Adipose tissue (tissue), 3 donors: Measurements from ENCODE around the gene CRYGN. TPM values are rescaled to one million over a fixed set of nuclear protein-coding genes. Genes with fewer than 3 reads are reported as not detected.

ENCODE experiments used
- H3K27ac ChIP-seq: one replicate; pipeline ENCODE4 v1.5.1; 2013; ENCODE audit warnings: low read depth, low read length
- WGBS, 3 donors: extraction: QIAGEN DNeasy Blood & Tissue Kit; methylation state at CpG; one replicate each; pipeline ENCODE4 v1.1.7; 2013; 5-methylcytosine and 5-hydroxymethylcytosine counted together
- polyA plus RNA-seq, 3 donors: library from polyadenylated mRNA; stranded (reverse); fragments of 200-250 nt; gene quantifications; one replicate each; pipeline ENCODE4 v1.2.3, GENCODE V29; 2013
- donor health status: healthy with polysubstance abuse.
- donor health status: Bipolar disorder and iron deficiency.
- donor health status: healthy.

The CRYGN gene, protein sequence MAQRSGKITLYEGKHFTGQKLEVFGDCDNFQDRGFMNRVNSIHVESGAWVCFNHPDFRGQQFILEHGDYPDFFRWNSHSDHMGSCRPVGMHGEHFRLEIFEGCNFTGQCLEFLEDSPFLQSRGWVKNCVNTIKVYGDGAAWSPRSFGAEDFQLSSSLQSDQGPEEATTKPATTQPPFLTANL
- under 1 TPM in 2 of 3 donors, not detected in 1; 0.34 to 0.68 TPM for polyA plus RNA-seq

DNA sequence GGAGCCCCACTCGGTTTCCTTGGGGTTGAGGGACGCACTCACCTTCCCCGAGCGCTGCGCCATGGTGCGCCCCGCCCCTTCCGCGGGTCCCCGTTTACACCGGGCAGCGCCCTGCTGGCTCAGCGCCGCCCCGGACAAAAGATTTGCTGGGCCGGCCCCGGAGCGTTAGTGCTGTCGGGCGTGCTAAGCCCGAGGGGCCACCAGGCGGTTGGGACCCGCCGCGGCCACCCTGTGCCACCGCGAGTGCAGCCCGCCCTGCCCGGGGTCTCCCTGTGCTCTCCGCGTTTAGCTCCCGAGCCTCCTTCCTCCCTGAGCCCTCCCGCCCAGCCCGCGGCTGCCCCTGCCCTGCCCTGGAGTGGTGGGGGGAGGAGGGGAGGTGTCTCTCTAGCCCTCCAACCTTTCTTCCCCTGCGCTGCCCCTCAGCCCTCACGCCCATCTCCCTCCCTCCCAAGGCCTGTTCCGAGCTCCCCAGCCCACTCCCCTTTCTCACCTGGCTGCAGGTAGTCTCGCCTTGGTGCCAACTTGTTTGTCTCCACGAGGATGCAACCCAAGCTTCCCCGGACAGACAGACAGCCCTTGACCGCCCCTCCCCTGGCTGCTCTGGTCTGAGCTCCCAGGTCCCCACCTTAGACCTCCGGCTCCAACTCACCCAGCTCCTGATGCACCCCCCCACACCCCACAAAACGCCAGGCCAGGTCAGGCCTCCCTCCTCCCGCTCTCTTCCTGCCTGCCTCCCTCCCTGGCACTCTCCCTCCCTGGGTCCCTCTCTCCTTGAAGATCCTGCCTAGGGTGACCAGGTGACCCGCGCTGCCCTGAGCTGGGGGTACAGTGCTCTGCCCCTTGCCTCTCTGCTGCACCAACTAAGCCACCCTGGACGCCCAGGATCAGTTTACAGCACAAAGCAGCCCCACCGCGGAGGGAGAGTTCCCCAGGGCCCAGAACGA is at the start of gene CRYGN:
CRYGN (minus strand) TSS at position 287 of the 944 bp plus-strand sequence; CDS start at position 63, 224 bp downstream.
- 20 to 24% (median 24%) methylated on average over 37 to 49 of the region's 51 CpGs for WGBS, 3 donors
- H3K27ac ChIP-seq: no peak within 1 kb of the TSS

DNA sequence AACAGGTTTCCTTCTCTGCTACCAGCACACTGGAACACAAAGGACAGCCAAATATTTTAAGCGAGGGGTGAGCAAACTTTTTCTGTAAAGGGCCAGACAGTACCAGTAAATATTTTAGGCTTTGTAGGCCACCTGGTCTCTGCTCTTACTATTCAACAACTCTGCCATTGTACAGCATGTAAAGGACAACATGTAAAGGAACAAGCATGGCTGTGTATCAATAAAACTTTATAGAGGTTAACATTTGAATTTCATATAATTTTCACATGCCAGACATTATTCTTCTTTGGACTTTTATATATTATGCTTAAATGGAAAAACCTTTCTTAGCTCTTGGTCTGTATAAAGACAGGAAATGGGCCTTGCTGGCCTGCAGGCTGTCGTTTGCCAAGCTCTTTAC is 49.6 kb upstream of the CRYGN start:
- 78 to 79% (median 78%) methylated on average over 2 of the region's 2 CpGs for WGBS, 3 donors
- H3K27ac ChIP-seq: no peak overlapping the region

DNA sequence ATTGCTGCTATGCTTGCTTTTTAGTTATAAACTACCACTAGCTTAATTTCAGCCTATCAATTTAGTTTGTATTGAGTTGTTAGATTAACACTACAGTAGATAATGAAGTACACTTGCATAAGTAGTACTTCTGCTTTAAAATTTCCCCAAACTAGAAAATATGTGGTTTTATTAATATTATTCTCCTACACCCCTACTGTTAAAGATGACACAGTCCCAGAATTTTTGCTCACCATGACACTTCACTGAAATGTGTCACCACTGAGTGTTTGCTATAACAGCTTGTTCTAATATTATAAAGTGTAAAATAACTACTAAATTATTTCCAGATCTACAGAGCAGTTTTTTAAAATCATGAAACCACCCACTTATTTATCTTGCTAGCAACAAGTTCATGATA is 48.2 kb upstream of the CRYGN start:
- H3K27ac ChIP-seq: no peak overlapping the region

DNA sequence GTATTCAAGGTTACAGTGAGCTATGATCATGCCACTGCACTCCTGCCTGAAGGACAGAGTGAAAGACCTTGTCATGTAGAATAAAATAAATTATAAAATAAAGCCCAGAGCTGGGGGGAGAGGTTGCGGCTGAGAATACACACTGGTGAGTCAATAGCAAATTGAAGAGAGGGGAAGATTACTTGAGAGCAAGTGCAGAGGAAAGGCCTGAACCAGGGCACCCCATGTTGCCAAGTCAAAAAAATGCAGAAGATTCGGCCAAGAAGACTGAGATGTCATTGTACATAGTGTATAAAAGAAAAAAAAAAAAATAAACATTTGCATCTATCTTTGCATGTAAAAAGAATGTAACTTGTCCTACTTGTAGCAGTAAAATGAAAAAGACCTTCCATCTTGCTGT is 47.3 kb upstream of the CRYGN start:
- H3K27ac ChIP-seq: no peak overlapping the region
- 80 to 90% (median 84%) methylated on average over 2 of the region's 2 CpGs for WGBS, 3 donors

DNA sequence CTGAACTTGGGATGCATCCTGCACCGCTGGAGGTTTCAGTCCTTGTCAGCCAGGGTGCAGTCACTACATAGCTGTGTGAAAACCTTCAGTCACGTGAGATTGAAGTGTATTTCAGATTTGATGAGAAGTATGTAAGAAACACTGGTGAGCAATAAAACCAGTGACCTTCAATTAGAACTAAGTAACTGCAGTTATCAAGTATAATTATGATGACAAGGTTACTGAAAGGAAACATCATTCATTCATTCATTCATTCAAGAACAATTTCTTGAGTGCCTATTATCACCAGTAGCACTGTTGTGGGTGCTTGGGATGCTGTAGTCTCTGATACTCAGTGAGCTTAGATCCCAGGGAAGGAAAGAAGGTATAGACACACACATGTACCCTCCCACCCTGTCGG is 46.1 kb upstream of the CRYGN start:
- 94 to 98% (median 97%) methylated on average over 3 of the region's 3 CpGs for WGBS, 3 donors
- no peak overlapping the region for H3K27ac ChIP-seq

DNA sequence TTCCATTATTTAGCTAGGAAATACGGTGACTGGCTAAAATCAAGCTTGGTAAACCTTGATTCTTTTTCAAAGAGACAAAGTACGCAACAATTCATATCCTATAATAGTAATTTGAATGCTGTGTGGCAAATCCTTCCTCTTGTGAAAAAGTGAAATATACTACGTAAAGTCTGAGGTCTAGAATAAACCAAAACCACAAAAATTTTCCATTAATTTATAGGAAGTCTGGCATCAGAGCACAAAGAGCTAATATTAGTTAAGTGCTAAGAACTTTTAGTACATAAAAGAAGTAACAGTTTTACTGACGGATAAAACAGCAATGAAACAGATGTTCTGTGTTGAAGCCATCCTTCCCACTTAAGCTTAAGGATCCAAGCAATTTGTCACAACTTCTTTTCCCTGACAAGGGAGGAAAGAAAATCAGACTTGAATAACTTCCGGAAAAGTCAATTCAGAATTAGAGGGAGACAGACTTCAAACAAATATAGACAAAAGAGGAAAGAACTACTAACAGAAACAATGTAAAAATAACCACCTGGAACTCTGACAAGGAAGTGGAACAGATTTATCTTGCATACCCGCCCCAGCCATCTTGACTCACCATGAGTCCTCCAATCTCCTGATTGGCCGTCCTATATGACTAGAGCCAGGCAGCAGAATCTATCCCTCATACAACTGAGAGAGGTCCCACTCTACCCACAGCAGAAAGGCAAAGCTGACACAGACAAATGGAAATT is 45.2 kb upstream of the CRYGN start:
- WGBS, 3 donors: 54 to 64% (median 59%) methylated on average over 7 of the region's 7 CpGs
- no peak overlapping the region for H3K27ac ChIP-seq

DNA sequence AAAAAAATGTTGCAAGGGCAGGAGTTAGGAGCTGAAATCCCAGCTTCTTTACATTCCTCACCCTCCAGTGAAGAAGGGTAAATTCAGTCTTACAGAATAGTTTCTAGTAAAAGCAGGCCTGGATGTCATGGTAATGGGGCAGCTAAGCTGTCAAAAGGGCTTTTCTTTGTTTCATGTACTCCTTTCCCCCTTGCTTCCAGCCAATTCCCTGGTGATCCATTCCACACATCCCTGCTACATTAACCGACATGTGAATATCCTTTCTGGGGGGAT is 43.7 kb upstream of the CRYGN start:
- 85 to 88% (median 86%) methylated on average over 1 of the region's 1 CpG for whole genome bisulfite sequencing, 3 donors
- no peak overlapping the region for H3K27ac ChIP-seq

DNA sequence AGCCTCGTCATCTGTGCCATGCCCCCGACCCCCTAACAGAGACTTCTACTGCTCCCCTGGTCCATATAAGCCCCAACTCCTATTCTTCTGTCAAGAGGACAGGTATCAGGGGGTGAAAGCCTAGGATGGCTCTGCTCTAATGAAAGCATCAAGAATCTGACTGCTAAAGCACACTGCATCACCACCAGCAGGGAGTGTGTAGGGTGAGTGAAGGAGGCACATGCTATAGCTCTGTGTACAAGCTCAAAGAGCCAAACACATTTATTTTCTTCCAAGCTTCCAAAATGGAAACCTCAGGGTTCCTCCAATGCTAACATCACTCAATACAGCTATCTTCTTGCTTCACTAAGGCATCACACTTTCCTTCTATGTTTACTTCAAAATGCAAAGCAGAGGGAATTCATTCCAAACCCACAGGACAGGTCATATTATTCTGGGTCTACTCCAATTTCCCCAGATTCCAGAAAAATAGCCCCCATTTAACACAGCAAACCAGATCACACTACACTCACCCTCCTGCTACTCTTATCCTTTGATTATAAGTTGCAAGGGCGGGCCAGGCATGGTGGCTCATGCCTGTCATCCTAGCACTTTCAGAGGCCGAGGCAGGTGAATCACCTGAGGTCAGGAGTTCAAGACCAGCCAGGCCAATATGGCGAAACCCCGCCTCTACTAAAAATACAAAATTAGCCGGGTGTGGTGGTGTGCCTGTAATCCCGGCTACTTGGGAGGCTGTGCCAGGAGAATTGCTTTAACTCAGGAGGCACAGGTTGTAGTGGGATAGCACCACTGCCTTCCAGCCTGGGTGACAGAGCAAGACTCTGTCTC is 43.2 kb upstream of the CRYGN start:
- WGBS, 3 donors: 93 to 97% (median 96%) methylated on average over 8 of the region's 8 CpGs
- no peak overlapping the region for H3K27ac ChIP-seq

DNA sequence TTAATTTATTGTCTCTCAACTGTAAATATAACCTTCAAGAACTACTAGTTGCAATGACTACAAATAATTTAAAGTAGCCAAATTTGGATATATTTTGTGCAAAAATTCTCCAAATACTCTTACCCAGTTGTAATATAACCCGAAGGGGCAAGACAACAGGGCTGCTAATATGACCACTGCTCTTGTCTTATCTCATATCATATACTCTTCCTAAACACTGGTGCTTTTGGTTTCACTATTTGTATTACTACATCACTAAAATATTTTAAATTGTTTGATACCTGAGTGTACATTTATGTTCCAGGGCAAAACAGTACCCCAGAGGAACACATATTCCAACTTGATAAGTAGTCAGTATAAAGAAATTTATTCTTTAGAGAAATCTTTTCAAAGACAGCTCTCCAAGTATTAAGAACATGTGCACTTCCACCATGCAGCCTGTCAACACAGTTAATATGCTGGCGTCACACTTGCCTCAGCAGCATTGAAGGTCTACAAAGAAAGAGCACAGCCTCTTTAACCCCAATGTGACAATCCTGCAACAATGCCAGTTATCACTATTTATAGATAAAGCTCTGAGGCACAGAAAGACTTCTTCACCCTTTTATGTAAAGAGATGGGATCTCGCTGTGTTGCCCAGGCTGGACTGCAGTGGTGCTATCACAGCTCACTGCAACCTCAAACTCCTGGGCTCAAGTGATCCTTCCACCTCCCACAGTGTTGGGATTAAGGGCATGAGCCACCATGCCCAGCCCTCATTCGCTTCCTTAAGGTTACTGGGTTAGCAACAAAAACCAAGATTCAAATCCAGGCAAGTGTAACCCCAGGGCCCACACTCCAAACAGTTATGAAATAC is 41.9 kb upstream of the CRYGN start:
- WGBS, 3 donors: 93 to 95% (median 94%) methylated on average over 4 of the region's 4 CpGs
- no peak overlapping the region for H3K27ac ChIP-seq

DNA sequence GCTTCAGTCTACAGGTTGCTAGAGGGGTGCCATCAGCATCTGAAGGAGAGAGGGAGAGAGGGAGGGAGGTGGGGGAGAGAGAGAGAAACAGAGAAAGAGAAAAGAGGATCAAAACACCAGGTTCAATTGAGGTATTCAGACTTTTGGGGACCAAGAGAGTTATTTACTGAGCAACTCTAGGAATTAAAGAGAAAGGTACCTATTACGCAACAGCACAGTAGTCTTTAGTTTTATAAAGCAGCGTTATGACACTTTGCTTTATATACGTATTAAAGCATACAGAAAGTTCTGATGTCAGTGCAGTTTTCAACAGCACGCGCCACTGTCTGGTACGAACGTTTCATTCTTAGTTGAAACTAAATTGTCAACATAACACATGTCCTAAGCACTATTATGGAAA is 37.9 kb upstream of the CRYGN start:
- H3K27ac ChIP-seq: no peak overlapping the region
- 90 to 93% (median 92%) methylated on average over 7 of the region's 7 CpGs for WGBS, 3 donors

DNA sequence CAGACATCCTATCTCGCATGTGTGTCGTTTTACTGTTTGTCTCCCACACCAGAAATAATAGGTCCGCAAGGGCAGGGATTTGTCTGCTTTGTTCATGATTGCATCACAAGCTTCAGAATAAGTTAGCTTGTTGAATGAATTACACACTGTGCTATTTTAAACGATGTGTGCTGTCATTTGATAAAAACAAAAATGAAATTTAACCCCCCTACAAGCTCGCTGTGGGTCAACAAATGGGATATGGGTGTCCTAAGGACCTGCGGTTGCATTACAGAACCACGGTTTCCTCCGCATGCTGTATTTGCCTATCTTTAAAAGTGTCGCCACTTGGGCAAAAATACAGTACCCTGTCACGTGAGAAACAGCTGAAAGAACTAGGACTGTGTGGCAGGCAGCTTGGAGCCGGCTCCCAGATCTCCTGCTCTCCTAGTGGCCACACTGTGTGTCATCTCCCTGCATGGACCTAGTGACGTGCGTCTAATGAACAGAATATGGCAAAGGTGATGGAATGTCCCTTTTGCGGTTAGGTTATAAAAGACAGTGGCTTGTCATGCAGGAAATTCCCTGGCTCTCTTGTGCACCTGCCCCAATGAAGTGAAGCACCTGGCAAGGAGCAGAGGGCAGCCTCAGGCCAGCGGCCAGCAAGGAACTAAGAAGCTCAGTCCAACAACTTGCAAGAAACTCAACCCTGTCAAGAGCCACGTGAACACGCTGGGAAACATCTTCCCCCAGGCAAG is 32.9 kb upstream of the CRYGN start:
- 72 to 93% (median 78%) methylated on average over 17 of the region's 17 CpGs for WGBS, 3 donors
- no peak overlapping the region for H3K27ac ChIP-seq

DNA sequence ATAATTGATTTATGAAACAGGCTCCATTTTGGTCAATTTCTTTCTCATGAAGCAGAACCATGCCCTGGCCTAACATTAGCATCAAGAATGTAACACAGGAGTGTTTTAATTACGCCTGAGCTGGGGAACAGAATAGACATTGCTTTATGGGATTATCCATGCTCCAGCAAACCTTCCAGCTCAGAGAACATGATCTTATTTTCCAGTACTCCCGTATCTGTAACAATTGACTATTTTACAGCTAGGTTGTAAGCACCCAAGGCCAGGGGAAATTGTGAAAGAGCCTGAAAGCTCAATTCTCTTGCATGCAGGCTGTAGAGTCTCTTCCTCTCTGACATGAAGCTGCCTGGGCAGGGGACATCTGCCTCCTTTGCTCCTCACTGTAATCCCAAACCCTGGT is 30.8 kb upstream of the CRYGN start:
- no peak overlapping the region for H3K27ac ChIP-seq
- WGBS, 3 donors: 70 to 92% (median 73%) methylated on average over 2 of the region's 2 CpGs

DNA sequence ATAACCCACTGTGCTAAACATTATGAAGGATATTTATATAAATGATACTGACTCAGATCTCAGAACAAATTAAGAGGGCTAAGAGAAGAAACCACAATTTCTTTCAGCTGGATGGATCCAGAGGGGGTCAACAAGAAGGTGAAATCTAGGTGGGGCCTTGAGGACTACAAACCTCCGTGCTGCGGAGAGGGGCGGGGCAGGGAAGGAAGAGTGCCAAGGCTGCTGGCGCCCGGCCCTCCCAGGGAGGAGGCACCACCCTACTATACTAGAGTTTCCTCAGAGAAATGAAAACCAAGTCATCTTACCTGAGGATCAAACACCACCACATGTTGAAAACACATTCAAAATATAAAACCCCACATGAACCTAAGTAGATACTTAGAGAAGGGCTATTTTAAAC is 29.3 kb upstream of the CRYGN start:
- H3K27ac ChIP-seq: no peak overlapping the region

DNA sequence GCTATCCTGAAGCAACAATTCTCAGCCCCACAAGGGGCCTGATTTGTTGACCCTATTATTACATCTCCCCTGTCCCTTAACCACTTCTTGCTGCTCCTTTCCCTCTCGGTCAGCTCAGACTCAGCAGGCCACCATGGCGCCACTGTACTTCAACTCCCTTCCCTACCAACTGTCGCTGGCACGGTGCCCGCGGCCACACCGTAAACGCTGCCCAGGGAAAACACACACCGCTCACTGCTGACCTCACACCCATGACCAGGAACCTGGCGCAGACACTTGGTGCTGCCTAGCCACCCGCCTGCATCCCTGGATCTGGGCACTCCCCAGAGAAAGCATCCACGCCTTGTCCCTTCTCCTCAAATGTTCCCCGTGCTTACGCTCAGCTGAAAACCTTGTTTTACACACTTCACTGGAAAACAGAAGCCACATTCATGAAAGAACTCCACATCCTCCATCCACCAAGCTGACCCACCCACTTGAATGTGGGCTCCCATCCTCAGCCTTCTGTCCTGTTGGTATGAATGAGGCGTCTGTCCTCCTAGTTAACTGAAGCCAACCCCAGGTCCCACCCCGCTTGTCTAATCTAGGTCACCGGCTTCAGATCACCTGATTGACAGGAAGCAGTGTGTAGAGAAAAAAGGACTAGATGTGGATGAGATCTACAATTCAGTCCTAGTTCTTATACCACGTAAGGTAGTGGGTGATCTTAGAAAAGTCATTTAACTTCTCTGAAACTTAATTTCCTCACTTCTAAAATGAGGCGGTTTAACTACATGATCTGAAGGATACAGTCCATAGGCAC is 28.5 kb upstream of the CRYGN start:
- H3K27ac ChIP-seq: no peak overlapping the region
- 90 to 96% (median 94%) methylated on average over 19 of the region's 19 CpGs for WGBS, 3 donors

More for the DNA sequence above, 29.3 kb upstream of the CRYGN start:
- WGBS, 3 donors: 49 to 70% (median 70%) methylated on average over 5 of the region's 5 CpGs

DNA sequence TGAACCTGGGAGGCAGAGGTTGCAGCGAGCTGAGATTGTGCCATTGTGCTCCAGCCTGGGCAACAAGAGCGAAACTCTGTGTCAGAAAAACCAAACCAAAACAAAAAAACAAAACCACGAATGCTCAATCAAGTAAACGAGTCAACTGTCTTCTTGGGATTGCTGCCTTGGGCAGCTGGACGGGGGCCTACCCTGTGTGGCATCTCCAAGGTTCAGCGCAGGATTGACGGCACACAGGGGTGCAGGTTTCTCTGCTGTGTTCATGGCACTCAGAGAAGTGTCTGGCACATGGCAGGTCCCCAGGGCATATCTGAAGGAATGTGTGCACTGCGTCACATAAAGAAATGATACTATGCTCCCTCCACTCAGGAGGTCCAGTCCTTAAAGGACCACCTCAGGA is 25.2 kb upstream of the CRYGN start:
- WGBS, 3 donors: 91 to 98% (median 96%) methylated on average over 8 of the region's 8 CpGs
- H3K27ac ChIP-seq: no peak overlapping the region

DNA sequence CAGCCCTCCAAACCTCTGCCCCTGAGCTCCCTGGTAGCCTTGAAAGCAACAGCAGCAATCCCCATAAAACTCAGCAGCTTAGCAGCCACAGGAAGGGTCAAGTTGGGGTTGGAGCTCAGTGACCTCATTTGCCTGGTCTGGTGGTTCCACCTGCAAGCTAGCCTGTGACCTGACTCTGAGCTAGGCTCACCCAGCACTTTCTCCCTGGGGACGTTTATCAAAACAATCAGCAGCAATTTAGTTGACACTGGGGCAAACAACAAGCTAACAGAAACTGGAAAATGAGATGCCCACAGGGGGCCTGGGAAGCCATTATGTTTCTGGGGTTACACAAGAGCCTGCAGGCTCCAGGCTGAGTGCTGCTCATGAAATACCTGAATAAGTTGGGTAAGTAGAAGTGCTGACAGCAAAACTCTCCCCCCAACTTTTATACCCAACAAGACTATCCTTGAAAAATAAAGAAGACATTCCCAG is 22.4 kb upstream of the CRYGN start:
- 62 to 78% (median 63%) methylated on average over 1 of the region's 1 CpG for WGBS, 3 donors
- no peak overlapping the region for H3K27ac ChIP-seq
